ENCODE data around the gene ADGRL2.

The ADGRL2 gene

GRCh38 chr1:81921344-81921743 lies 120.6 kb downstream of the ADGRL2 start:
- no peak for DNase-seq

- no peak for DNase-seq
These were observed 121.2 kb downstream of the ADGRL2 start for GRCh38 chr1:81921851-81922462.

- no peak for DNase-seq
These were observed 122.2 kb downstream of the ADGRL2 start for GRCh38 chr1:81922955-81923354.

DNA sequence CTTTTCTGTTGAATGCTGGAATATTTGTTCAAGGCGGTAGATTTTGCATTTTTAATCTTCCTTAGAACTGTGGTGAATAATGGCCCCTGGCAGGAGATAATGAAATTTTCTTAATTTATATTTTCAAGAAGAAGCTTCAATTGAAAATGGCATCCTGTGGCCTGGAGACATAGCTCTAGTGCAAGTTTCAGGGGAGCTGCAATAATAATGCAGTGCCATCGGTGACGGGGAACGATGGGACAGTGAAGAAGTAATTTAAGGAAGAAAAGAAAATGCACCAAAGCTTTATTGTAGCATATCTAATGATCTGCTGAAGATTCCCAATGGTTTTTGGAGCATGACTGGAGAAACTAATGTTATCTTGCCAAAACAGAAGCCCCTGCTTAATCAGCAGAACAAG lies 128.4 kb downstream of the ADGRL2 start:
- no peak for DNase-seq

- DNase-seq, result no peak
These were observed 136.1 kb downstream of the ADGRL2 start for GRCh38 chr1:81936853-81937252.

- DNase-seq, result no peak
These were observed 137.2 kb downstream of the ADGRL2 start for GRCh38 chr1:81937791-81938450.

DNA sequence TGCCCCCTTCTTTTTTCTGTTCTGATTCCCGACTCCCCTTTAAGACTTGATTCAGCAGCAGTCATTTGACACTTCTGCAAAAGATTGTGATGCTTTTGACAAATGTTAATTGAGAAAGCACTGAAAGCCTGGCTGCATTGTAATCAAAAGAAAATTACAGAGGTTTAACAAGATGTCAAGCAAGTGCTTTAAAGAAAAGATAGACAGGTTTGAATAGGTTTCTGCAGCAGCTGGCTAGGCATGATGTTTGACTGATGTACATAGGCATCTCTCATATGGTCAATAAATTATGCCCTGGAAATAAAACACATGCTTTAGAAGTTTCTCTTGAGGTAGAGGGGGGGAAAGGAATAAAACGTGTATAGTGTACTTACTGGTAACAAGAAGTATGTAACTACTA lies 147.8 kb downstream of the ADGRL2 start:
- no peak for DNase-seq

GRCh38 chr1:81949421-81949820 lies 148.7 kb downstream of the ADGRL2 start:
- no peak for DNase-seq

- no peak for DNase-seq
These were observed 149.3 kb downstream of the ADGRL2 start for GRCh38 chr1:81950037-81950436.

DNA sequence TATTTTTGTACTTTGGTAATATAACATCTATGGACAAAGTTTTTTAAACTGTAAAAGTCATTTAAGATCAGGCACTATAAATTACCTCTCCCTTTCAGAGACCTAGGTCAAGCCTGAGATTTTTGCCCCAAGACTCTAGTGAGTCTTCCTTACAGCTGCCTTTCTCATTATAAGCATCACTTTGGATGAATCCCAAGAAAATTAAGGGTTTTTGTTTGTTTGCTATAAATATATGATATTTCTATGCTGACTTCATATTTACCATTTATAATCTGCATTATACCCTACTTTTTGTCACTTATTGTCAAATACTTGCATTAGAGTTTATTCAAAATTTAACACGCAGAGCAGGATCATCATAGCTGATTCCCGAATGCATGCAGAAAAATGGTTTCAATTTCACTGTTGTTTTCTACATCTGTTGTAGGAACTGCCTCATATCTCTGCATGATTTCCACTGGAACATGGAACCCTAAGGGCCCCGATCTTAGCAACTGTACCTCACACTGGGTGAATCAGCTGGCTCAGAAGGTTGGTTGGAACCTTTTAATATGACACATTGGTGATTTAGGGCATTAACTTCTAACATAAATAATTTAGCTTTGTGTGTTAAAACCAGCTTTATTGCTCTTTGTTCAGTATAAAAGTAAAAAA lies 150.0 kb downstream of the ADGRL2 start:
- DNase-seq, result no peak

- DNase-seq, result no peak
These were observed 153.8 kb downstream of the ADGRL2 start for GRCh38 chr1:81954534-81955020.

- DNase-seq, result no peak
These were observed 167.2 kb downstream of the ADGRL2 start for GRCh38 chr1:81967951-81968350.

DNA sequence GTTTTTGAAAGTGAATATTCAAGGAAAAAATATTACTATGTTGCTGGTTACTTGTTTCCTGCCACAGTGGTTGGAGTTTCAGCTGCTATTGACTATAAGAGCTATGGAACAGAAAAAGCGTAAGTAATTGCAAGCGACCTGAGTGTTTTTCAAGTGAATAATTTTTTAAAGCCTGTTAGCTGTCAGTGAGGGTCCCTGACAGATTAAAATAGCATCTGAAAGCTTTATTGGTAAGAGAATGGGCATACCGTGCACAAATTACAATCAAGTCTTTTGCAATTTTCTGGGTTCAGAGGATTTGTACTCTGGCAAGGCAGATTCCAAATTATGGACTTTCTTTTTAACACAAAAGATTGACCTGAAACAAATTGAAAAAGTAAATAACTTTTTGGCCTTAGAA lies 169.7 kb downstream of the ADGRL2 start:
- DNase-seq, result no peak

DNA sequence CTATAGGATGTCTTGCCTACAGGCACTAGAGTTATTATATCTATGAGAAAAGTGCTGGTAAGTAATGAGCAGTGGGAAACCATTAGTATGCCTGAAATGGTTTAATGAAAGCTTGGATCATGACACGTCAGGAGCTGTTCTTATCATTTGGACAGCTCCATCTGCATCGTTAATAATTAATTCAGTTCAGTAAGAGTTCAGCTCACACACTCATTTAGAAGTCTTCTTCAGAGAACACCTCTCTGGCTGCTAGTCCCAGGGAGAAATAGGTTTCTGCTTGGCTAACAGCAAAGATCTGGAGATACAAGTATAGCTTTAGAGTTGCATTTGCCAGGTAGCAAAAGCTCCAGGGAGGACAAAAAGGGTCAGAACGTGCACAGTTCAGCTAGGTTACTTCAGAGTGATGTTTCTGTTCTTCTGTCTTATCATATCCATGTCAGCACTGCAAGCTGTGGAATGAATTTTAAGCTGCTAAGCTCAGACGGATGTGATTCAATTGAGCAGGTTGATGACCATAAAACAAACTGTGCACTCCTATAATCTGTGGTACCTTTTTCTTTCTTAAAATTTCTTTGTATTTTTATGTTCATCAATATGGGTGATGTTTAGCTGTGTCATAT lies 173.6 kb downstream of the ADGRL2 start:
- DNase-seq, result no peak

DNA sequence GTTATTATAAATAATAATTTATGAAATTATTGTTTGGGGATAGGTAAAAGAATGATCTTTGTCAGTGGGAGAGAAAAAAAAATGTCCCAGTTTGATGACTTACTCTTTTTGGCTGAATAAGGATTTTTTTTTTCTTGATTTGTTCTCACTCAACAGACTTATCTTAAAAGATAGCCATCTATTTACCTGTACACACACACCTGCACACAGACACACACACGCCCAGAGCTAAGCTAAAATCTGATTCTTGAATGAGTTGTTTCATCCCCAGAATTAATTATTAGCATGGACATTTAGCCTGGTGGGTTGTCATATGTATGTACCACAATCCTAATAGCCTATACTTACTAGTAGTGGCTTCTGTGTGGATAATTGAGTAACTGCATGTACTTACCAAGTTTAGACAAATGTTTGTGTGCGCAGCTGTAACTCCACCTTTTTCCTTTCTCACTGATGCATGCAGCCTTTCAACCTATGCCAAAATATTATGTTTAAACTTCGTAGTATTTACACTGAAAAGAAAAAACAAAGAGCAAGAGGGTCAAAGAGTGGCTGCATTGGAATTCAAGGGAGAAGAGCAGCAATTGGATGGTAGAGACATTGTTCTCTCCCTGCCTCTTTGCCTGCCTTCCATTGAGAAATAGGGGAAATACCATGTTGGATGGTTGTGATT lies 174.3 kb downstream of the ADGRL2 start:
- DNase-seq, result no peak

DNA sequence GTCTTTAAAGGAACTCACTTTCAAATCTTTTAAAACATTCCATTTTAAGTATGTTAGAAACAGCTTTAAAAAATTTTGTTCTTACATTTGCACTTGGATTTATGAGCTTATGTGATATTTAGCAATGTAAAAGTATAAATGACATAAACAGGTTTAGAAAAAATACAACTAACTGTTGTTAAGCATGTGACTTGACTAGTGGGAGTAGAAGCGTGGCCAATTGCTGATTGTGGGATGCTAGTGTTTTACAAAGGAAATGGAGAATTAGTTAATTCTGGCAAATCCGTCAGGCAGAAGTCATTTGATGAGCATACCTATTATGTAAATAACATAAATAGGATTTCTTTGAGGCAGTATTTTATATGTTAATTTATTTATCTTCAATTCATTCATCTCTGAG lies 175.8 kb downstream of the ADGRL2 start:
- no peak for DNase-seq

DNA sequence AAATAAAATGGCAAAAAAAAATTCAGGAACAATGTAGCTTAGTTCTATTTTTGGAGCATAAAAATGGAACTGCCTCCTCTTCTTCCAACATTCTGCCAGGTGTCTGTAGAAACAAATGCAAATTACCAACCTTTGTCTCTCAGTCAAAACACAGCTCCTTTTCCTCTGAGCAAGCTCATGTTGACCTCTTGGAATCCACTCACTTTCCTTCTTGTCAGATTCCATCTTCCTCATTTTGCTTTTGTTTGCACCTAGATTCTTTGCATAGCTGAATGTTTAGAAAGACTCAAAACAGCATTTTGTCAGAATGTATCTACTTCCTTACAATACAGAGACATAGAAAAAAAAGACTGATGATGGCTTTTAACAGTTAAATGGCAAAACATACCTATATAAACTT lies 178.2 kb downstream of the ADGRL2 start:
- no peak for DNase-seq

- DNase-seq, result no peak
These were observed 181.8 kb downstream of the ADGRL2 start for GRCh38 chr1:81982523-81982922.

DNA sequence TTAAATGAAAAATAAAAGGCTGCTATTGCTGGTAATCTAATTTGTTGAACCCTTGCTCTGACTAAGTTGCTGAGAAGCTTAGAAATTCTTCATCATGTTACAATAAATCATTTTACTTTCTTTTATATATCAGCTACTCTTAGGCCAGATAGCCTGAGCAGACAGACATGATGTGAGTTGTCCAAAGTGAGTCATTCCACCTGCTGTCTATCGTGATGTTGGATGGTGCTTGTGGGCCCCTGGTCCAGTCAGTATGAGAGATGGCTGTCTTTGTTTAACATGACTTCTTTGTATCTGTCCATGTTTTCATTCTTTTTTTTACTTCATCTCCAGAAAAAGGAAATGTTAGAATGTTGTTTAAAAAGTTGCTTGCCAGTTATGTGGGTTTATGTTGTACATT lies 188.8 kb downstream of the ADGRL2 start:
- DNase-seq, result no peak

DNA sequence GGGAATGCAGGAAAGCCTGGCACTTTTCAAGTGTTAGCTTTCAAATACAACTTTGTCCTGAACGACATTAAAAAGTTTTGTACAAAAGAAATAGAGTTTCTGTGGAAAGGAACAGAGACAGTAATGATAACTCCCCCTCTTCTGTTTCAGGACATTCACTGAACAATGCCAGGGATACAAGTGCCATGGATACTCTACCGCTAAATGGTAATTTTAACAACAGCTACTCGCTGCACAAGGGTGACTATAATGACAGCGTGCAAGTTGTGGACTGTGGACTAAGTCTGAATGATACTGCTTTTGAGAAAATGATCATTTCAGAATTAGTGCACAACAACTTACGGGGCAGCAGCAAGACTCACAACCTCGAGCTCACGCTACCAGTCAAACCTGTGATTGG lies 189.5 kb downstream of the ADGRL2 start:
- no peak for DNase-seq

GRCh38 chr1:81998165-81998564 lies 197.4 kb downstream of the ADGRL2 start:
- DNase-seq, result no peak

- no peak for DNase-seq
These were observed 198.6 kb downstream of the ADGRL2 start for GRCh38 chr1:81999364-81999763.

DNA sequence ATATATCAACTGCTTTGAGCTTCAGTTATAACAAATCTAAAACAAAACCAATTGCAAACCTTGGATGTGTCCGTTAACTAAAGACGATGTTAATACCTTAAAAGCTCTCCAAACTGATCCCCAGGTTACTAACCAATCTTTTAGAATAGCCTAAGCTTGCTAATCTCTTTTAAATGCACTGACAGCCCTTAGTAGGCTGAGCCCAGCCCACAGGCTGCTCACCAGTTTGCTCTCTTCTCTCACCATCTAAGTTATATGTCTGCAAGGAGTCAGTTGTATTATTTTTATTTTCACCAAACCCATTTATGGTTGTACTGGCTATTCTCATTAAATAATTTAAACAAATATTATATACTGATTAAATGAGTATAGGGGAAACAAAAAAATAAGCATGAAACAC lies 199.5 kb downstream of the ADGRL2 start:
- no peak for DNase-seq
